Activated T-helper 1 cell treated with Interleukin-2 at 50 U/mL for 16 hours (primary cell): Measurements from ENCODE around the gene KCNH1.

Experiments
- DNase-seq: peaks from one replicate; pipeline ENCODE4 v3.0.0-alpha.2; 2020; ENCODE audit warnings: low read depth

The KCNH1 gene

GRCh38 chr1:210800756-210801155 lies 333.2 kb downstream of the KCNH1 start:
- DNase-seq, result no peak

- no peak for DNase-seq
Observed at GRCh38 chr1:210800301-210800700, 333.6 kb downstream of the KCNH1 start.

- DNase-seq, result no peak
Observed at GRCh38 chr1:210797422-210797821, 336.5 kb downstream of the KCNH1 start.

- DNase-seq, result no peak
Observed at GRCh38 chr1:210796421-210796820, 337.5 kb downstream of the KCNH1 start.

- DNase-seq, result no peak
Observed at GRCh38 chr1:210794445-210794844, 339.5 kb downstream of the KCNH1 start.

- no peak for DNase-seq
Observed at GRCh38 chr1:210792250-210793102, 341.5 kb downstream of the KCNH1 start.

GRCh38 chr1:210790196-210790595 lies 343.8 kb downstream of the KCNH1 start:
- no peak for DNase-seq

- no peak for DNase-seq
Observed at GRCh38 chr1:210787800-210788199, 346.1 kb downstream of the KCNH1 start.

GRCh38 chr1:210786546-210786945 lies 347.4 kb downstream of the KCNH1 start:
- no peak for DNase-seq

GRCh38 chr1:210783925-210784324 lies 350.0 kb downstream of the KCNH1 start:
- no peak for DNase-seq

- no peak for DNase-seq
Observed at GRCh38 chr1:210781652-210782051, 352.3 kb downstream of the KCNH1 start.

- DNase-seq, result no peak
Observed at GRCh38 chr1:210779269-210779668, 354.7 kb downstream of the KCNH1 start.

GRCh38 chr1:210777914-210778313 lies 356.0 kb downstream of the KCNH1 start:
- no peak for DNase-seq

- no peak for DNase-seq
Observed at GRCh38 chr1:210776712-210777111, 357.2 kb downstream of the KCNH1 start.

- DNase-seq, result no peak
Observed at GRCh38 chr1:210775289-210775688, 358.7 kb downstream of the KCNH1 start.

- DNase-seq, result no peak
Observed at GRCh38 chr1:210773450-210773849, 360.5 kb downstream of the KCNH1 start.

- DNase-seq, result no peak
Observed at GRCh38 chr1:210771131-210771530, 362.8 kb downstream of the KCNH1 start.

GRCh38 chr1:210770396-210770984 lies 363.5 kb downstream of the KCNH1 start:
- DNase-seq, result no peak

- no peak for DNase-seq
Observed at GRCh38 chr1:210769473-210769872, 364.5 kb downstream of the KCNH1 start.

GRCh38 chr1:210764536-210764935 lies 369.4 kb downstream of the KCNH1 start:
- no peak for DNase-seq

GRCh38 chr1:210758761-210759160 lies 375.2 kb downstream of the KCNH1 start:
- DNase-seq, result no peak

- DNase-seq, result no peak
Observed at GRCh38 chr1:210758261-210758660, 375.7 kb downstream of the KCNH1 start.

- no peak for DNase-seq
Observed at GRCh38 chr1:210757677-210758076, 376.3 kb downstream of the KCNH1 start.
